NB4 (cell line): ENCODE data around the gene PLXDC1.

ENCODE experiments used
- DNase-seq: peaks from one replicate; pipeline ENCODE4 v3.0.0; 2010; ENCODE audit warnings: low read depth
- H3K4me3 ChIP-seq: one replicate; pipeline ENCODE4 v1.5.1; 2011; ENCODE audit warnings: mild to moderate bottlenecking, low read depth, low read length, moderate library complexity
- CTCF ChIP-seq: IDR thresholded peaks from one replicate; pipeline ENCODE4 v1.5.1; 2012; ENCODE audit warnings: low read depth, low read length
- MAX ChIP-seq: IDR thresholded peaks from 2 replicates; pipeline ENCODE4 v1.6.1; 2011; ENCODE audit warnings: low read depth, low read length
- MYC ChIP-seq: IDR thresholded peaks from 2 replicates; pipeline ENCODE4 v1.6.1; 2011; ENCODE audit warnings: low read depth, low read length
- POLR2A ChIP-seq: IDR thresholded peaks from 2 replicates; pipeline ENCODE4 v1.6.1; 2011; ENCODE audit warnings: mild to moderate bottlenecking; ENCODE audit not compliant: insufficient read length; ENCODE audit errors: extremely low read depth

Gene PLXDC1

DNA sequence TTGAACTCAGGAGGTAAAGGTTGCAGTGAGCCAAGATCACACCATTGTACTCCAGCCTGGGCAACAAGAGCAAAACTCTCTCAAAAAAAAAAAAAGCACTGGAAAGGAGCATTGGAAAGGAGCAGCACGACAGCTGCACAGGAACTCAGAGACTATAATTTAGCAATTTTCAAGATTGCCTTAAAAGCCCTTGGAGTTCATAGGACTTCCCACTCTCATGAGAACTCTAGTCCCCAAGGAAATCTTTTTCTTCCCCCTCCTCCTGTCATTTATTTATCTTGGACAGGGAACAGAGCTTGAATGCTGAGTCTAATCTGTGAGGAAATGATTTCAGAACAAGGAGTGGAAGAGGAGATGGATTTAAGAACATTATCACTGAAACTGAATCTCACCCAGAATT, 69.0 kb downstream of the PLXDC1 start:
- no peak overlapping the region for H3K4me3 ChIP-seq
- no peak for DNase-seq
- TF ChIP-seq MYC = no peak
- TF ChIP-seq CTCF = no peak
- TF ChIP-seq MAX = no peak
- TF ChIP-seq POLR2A = no peak

DNA sequence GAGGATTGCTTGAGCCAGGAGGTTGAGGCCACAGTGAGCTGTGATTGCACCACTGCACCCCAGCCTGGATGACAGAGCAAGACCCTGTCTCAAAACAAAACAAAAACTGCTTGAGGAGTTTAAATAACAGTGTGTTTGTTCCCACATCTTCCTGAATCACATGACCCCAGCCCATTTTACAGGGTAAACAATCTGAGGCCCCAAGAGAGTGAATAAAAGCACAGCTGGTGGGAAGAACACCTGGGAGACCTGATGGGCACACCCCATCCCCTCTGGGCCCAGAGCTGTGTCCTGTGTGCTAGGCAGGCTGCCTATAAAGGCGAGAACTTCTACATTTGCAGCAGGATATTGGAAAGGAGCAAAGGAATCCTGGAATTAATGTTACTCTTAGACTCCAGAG, 69.6 kb downstream of the PLXDC1 start:
- TF ChIP-seq CTCF (no peak), POLR2A (no peak), MYC (no peak), MAX (no peak)
- H3K4me3 ChIP-seq = no peak overlapping the region
- DNase-seq = no peak

DNA sequence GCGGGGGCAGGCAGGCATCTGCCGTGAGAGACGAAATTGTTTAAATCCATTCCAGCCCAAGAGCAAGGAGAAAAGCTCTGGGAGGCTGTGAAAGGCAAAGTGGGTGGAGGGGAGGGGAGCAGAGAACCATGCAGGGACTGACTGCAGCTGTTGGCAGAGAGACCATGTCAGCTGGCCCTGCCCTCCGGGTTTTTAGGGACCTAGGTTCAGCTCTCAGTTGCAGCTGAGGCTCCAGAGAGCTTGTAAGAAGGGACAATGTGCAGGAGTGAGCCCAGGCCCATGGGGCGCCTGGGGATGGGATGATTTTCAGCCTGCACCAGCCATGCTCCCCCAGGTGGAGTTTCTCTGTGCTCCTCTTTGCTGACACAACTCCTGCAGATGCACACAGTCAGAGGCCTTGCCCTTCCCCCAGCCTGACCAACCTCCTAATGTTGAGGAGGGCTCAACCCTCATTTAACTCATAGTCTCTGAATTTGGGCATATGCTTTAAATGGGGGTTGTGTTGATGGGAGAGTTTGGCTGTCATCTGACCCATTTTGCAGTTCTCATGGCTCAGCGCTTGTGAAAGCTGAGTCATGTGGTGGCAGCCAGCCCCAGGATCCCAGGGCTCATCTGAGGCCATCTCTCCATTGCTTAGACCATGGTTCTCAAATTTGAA, 70.9 kb downstream of the PLXDC1 start:
- TF ChIP-seq CTCF (no peak), MYC (no peak), MAX (no peak), POLR2A (no peak)
- DNase-seq = no peak
- H3K4me3 ChIP-seq = no peak overlapping the region

DNA sequence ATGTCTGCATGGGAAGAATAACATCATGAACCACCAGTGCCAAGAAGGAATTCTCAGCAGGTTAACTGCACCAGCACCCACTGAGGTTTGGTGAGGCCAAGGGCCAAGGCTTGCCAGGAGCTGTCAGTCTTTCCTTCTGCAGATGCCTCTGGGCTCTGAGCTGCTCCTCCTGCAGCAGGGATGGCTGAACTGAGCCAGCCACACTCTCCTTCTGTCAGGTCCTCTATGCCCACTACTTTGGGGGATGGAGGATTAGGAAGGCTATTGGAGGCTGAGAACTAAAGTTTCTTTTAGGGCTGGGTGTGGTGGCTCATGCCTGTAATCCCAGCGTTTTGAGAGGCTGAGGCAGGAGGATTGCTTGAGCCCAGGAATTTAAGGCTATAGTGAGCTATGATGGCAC, 71.6 kb downstream of the PLXDC1 start:
- TF ChIP-seq MYC = no peak
- no peak for TF ChIP-seq MAX
- TF ChIP-seq POLR2A = no peak
- TF ChIP-seq CTCF = no peak
- no peak for DNase-seq
- no peak overlapping the region for H3K4me3 ChIP-seq

DNA sequence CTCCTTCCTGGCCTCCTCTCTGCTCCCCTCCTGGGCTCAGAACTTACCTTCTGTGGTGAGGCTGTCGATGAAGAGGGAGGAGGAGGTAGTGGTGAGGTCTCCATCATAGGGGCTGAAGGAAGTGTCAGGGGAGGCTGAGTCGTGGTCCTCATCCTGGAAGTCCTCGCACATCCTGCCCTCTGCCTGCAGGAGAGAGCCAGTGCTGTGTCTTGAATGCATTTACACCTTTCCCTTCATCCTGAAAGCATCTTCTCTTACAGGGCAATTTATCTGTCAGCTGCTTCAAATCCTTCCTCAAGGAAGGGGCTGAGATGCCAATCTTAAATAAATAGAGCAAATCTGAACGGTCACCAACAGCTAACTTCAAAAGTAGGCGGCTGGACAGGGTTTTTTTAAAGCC, 73.6 kb downstream of the PLXDC1 start:
- TF ChIP-seq CTCF (no peak), MYC (no peak), MAX (no peak), POLR2A (no peak)
- DNase-seq = no peak
- no peak overlapping the region for H3K4me3 ChIP-seq
